ENCODE results near the gene ZDHHC5. TPM values are rescaled to one million over a fixed set of nuclear protein-coding genes. Genes with fewer than 3 reads are reported as not detected.
A peak's percentile ranks its signal among the peaks of the same experiment; 100 is the strongest.

Gene ZDHHC5
- total RNA-seq, 2 experiments from 2014 or later = 74.0 to 78.6 TPM

- Mint-ChIP-seq H3K27me3 (peaks cover 40% of the 10 kb centered on the region), H3K4me3 (peak overlapping the region; percentile 85)
- no peak for DNase-seq
These were observed 29.0 kb upstream of the ZDHHC5 start for GRCh38 chr11:57638811-57639320.

GRCh38 chr11:57639321-57640067, 28.4 kb upstream of the ZDHHC5 start:
- H3K27ac Mint-ChIP-seq = no peak overlapping the region
- H3K4me3 Mint-ChIP-seq = peak overlapping the region; percentile 85

More at GRCh38 chr11:57638811-57639320, 29.0 kb upstream of the ZDHHC5 start:
- Mint-ChIP-seq H3K9me3 (no peaks in the 10 kb centered on the region), H3K27ac (peak overlapping the region; percentile 21), H3K4me1 (peaks cover 10% of the 10 kb centered on the region), H3K36me3 (no peaks in the 10 kb centered on the region)

DNA sequence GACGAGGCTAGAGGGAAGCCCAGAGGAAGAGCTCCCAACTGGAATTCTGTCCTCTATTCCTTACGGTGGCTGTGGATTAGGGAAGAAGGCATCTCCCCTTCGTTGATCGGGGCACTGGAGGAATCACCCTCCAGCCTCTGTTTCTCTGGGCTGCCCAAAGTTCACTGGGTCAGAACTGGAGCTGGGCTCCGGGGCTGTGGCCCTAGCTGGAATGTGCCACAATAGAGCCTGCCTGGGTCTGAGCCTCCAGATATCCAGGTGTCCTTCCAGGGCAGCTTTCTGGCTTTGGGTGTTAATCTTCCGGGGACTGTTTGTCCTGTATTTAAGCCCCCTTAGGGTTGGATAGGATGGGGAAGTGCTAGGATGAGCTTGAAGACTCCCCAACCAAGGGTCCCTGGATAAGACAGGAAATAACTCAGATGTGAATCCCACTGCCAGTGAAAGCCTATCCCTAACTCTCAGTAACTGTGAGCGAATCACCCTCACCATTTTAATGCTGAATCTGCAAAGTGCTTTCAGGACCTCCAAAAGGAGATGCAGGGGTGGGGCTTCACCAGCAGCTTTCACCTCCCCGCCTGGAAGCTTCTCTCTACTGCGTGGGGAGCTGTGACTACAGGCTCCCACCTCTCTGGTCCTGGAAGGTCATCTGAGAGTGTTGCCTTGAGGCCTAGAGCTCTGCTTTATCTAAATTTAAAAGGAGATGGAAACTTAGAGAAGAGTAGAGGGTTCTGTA, 27.7 kb upstream of the ZDHHC5 start:
- Mint-ChIP-seq H3K4me3 (peak overlapping the region; percentile 14), H3K9me3 (no peaks in the 10 kb centered on the region), H3K27me3 (peaks cover 47% of the 10 kb centered on the region), H3K4me1 (peaks cover 16% of the 10 kb centered on the region), H3K27ac (no peak overlapping the region), H3K36me3 (no peaks in the 10 kb centered on the region)
- no peak for DNase-seq

More at GRCh38 chr11:57639321-57640067, 28.4 kb upstream of the ZDHHC5 start:
- Mint-ChIP-seq H3K4me1 (peaks cover 10% of the 10 kb centered on the region), H3K27me3 (peaks cover 40% of the 10 kb centered on the region), H3K9me3 (no peaks in the 10 kb centered on the region), H3K36me3 (no peaks in the 10 kb centered on the region)
- no peak for DNase-seq

DNA sequence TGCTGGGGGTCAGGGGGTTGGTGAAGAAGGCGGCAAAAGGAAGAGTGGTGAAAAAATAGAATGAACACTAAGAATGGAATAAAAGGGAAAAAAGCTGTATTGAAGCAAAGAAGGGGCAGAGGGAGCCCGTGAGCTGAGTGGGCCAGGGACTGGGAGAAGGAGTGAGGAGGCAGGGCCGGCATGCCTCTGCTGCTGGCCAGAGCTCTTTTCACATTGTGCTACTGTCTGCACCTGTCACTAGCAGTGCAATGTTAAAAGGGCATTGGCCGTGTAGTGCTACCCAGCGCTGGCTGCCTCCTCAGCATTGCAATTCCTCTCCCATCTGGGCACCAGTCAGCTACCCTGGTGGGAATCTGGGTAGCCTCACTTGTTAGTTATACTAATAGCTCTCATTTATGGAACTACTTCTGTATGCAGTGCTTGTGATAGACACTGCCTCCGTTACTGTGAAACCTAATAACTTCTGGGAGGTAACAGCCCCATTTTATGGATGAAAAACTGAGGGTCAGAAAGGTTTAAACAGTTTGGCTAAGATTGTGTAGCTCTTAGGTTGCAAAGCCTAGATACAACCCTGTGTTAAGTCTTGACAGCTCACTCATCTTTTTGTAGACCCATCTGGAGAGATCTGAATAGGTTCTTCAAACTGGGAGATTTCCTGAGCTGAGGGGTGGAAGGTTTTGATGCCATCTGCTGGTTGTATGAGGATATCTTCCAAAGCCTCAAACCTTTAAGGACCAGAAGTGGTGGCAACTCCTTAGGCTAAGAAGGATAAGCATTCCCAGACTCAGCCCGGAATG, 26.7 kb upstream of the ZDHHC5 start:
- H3K4me1 Mint-ChIP-seq = peaks cover 19% of the 10 kb centered on the region
- H3K36me3 Mint-ChIP-seq = no peaks in the 10 kb centered on the region
- no peak overlapping the region for H3K4me3 Mint-ChIP-seq
- H3K27ac Mint-ChIP-seq = no peak overlapping the region
- DNase-seq = no peak
- H3K27me3 Mint-ChIP-seq = peaks cover 57% of the 10 kb centered on the region
- H3K9me3 Mint-ChIP-seq = no peaks in the 10 kb centered on the region

- Mint-ChIP-seq H3K27ac (no peak overlapping the region), H3K36me3 (no peaks in the 10 kb centered on the region), H3K27me3 (peaks cover 62% of the 10 kb centered on the region), H3K4me1 (peaks cover 38% of the 10 kb centered on the region), H3K4me3 (no peak overlapping the region), H3K9me3 (no peaks in the 10 kb centered on the region)
- DNase-seq = no peak
These were observed 24.1 kb upstream of the ZDHHC5 start for GRCh38 chr11:57643802-57644201.

DNA sequence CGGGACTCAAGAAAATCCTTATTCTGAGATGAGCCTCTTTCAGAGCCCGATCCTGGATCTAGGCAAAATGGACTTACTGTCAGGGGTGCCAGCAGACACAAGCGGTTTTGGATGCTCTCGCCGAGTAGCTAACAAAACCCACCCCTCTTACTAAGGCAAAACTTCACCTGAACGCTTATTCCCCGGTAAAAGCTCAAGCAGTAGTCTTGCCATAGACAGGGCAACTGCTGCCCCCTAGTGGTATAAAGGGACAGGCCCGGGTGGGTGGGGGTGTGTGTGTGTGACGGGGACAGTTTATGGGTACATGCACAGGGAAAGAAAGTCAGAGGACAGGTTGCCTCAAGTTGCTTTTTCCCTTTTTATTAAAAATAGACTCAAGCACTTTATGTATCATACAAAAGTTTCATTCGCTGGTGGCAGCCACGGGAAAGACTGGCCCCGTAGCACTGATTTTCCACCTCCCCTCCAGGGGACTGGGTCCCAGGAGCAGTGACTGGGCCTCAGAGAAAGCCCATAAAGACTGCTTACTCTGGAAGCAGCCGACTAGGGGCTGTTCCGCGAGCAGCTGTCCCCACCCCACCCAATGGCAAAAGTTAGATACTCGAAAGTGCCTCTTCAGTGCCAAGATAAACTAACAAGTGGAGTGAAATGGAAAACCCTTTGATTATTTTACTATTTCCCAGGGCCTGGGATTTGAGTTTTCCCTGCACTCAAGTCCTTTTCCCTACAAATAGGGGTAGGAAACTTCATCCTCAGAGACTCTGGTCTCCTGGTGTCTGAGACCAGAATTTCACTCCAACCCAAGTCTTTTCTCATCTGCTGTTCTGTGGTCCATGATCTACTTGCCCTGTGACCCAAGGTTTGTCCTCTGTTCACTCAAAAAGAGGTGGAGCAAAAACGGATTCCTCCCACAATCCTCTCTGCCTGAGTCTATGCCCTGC, 22.9 kb upstream of the ZDHHC5 start:
- peaks cover 43% of the 10 kb centered on the region for H3K4me1 Mint-ChIP-seq
- no peaks in the 10 kb centered on the region for H3K9me3 Mint-ChIP-seq
- peaks cover 59% of the 10 kb centered on the region for H3K27me3 Mint-ChIP-seq
- DNase-seq = peak; percentile 83
- no peak overlapping the region for H3K27ac Mint-ChIP-seq
- H3K36me3 Mint-ChIP-seq = no peaks in the 10 kb centered on the region
- H3K4me3 Mint-ChIP-seq = no peak overlapping the region

DNA sequence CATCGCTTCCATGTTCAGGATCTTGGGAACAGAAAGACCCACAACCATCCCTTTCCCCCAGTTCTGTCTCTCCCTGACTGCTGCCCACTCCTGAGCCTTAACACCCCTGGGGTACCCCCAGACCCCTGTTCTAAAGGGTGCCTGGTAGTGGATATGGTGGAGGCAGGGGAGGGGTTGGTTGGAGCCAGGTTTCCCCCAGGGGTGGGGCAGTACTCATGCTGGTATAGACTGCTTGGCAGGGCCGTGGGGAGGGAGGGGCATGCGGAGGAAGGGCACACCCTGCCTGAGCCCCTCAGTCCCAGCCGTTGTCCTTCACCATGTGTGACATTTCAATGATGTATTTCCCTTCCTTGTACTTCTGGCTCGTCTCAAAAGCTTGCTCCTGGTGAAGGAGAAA, 22.2 kb upstream of the ZDHHC5 start:
- Mint-ChIP-seq H3K4me3 (no peak overlapping the region), H3K9me3 (no peaks in the 10 kb centered on the region), H3K27ac (no peak overlapping the region), H3K27me3 (peaks cover 59% of the 10 kb centered on the region), H3K36me3 (no peaks in the 10 kb centered on the region), H3K4me1 (peaks cover 44% of the 10 kb centered on the region)
- DNase-seq = no peak

GRCh38 chr11:57646194-57646798, 21.6 kb upstream of the ZDHHC5 start:
- no peak overlapping the region for H3K27ac Mint-ChIP-seq
- peaks cover 44% of the 10 kb centered on the region for H3K4me1 Mint-ChIP-seq
- no peaks in the 10 kb centered on the region for H3K9me3 Mint-ChIP-seq
- peaks cover 59% of the 10 kb centered on the region for H3K27me3 Mint-ChIP-seq
- no peak overlapping the region for H3K4me3 Mint-ChIP-seq
- H3K36me3 Mint-ChIP-seq = no peaks in the 10 kb centered on the region
- DNase-seq = no peak

DNA sequence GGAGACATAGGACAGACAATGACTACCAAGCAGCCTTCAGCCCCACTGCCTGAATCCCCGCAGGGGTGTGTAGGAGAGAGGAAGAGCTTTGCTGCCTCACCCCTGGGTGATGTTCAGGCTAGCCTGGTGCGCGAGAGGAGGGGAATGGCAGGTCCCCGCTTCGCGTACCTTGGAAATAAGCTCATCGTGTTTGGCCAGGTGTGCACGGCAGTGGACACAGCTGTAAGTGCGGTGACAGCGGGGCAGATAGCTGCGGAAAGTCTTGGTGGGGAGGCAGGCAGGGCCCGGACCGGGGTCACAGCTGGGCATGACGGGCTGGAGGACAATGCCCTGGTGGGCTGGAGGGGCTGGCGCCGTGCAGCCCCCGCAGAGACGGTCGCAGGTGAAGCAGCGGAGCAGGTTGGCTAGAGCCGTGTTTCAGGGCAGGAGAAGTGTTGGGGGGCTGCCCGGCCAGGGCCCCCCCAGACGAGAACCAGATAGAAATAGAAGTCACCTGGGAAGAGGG, 21.1 kb upstream of the ZDHHC5 start:
- H3K27me3 Mint-ChIP-seq = peaks cover 59% of the 10 kb centered on the region
- no peaks in the 10 kb centered on the region for H3K36me3 Mint-ChIP-seq
- peaks cover 44% of the 10 kb centered on the region for H3K4me1 Mint-ChIP-seq
- no peaks in the 10 kb centered on the region for H3K9me3 Mint-ChIP-seq
- no peak overlapping the region for H3K27ac Mint-ChIP-seq
- no peak for DNase-seq
- H3K4me3 Mint-ChIP-seq = no peak overlapping the region

- peaks cover 44% of the 10 kb centered on the region for H3K4me1 Mint-ChIP-seq
- H3K27ac Mint-ChIP-seq = no peak overlapping the region
- no peak overlapping the region for H3K4me3 Mint-ChIP-seq
- H3K9me3 Mint-ChIP-seq = no peaks in the 10 kb centered on the region
- H3K27me3 Mint-ChIP-seq = peaks cover 59% of the 10 kb centered on the region
- H3K36me3 Mint-ChIP-seq = no peaks in the 10 kb centered on the region
- DNase-seq = no peak
These were observed 20.5 kb upstream of the ZDHHC5 start for GRCh38 chr11:57647372-57647771.

GRCh38 chr11:57647960-57648800, 19.7 kb upstream of the ZDHHC5 start:
- Mint-ChIP-seq H3K4me1 (peaks cover 47% of the 10 kb centered on the region), H3K27me3 (peaks cover 55% of the 10 kb centered on the region), H3K27ac (peak overlapping the region; percentile 31), H3K36me3 (no peaks in the 10 kb centered on the region), H3K4me3 (peak overlapping the region; percentile 68), H3K9me3 (no peaks in the 10 kb centered on the region)
- no peak for DNase-seq

- Mint-ChIP-seq H3K4me3 (peak overlapping the region; percentile 68), H3K36me3 (no peaks in the 10 kb centered on the region), H3K9me3 (no peaks in the 10 kb centered on the region), H3K27ac (no peak overlapping the region), H3K27me3 (peaks cover 48% of the 10 kb centered on the region), H3K4me1 (peaks cover 49% of the 10 kb centered on the region)
- DNase-seq = no peak
These were observed 18.8 kb upstream of the ZDHHC5 start for GRCh38 chr11:57648801-57649735.

All from activated naive CD8-positive, alpha-beta T cell treated with anti-CD3 and anti-CD28 coated beads for 36 hours (primary cell).